Activated naive CD4-positive, alpha-beta T cell treated with anti-CD3 and anti-CD28 coated beads, Interleukin-2, amount 10 ng/mL, durations not matched to agents 5 hours and 36 hours (primary cell): ENCODE results near the gene PPFIA2. TPM values are rescaled to one million over a fixed set of nuclear protein-coding genes. Genes with fewer than 3 reads are reported as not detected.

ENCODE experiments used
- total RNA-seq, 2 experiments: library from RNA; stranded (reverse); gene quantifications; one replicate each; pipeline ENCODE4 v1.2.3, GENCODE V29; 2021

Gene PPFIA2
- total RNA-seq: not detected

DNA sequence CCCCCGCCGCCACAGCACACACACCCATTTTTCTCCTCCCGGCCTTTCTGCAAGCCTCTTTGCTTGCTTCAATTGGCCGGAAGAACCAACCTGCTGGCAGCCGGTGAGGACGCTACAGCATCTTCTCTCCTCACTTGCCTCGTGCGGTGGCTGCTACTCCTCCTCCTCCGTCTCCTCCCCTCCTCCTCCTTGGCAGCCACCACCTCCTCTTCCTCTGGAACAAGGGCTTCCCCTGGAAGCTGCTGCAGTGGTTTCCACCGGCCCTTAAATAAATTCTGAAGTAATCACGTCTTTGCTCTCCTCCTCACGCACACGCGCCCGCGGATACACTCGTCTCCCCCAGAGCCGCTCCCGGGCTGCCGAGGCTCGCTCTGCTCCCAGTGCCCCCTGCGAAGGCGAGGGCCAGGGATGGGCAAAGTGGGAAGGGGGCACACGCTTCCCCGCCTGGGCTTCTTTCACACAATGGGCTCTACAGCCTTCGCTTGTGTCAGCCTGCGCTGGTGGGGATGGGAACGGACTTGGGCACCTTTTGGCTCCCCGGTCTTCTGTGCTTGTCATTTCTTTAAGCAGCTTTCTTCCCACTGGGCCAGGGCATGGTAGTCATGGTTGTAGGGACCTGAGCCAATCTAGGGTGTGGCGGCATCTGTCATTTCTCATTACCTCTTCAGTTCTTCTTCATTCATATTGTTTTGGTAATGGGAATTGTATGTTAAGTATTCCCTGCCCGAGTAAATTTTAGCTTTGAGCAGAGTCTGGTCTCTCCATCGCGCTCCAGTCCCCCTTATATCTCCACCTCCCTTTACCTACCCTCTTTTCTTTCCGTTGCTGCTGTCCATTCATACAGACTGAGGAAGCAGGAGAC, at the start of gene PPFIA2:
PPFIA2 (minus strand) TSS at position 161 of the 862 bp plus-strand sequence.

